Activated naive CD8-positive, alpha-beta T cell treated with anti-CD3 and anti-CD28 coated beads, Interleukin-2, amount 50 U/mL, for 16 hours (primary cell): Measurements from ENCODE around the gene MMAA.
"Not testable (repeated sequence)": the region's sequence is repeated elsewhere in the genome, so short reads cannot be mapped to it uniquely, and the experiment has no call there.

Experiments used
- DNase-seq: peaks from one replicate; pipeline ENCODE4 v3.0.0-alpha.2; 2020; ENCODE audit warnings: low read depth, low spot score

MMAA gene

GRCh38 chr4:145635117-145635516, 15.9 kb downstream of the MMAA start:
- no peak for DNase-seq

GRCh38 chr4:145635630-145636029, 16.4 kb downstream of the MMAA start:
- no peak for DNase-seq

GRCh38 chr4:145639186-145639698, 20.1 kb downstream of the MMAA start:
- no peak for DNase-seq

GRCh38 chr4:145640236-145640635, 21.1 kb downstream of the MMAA start:
- not testable (repeated sequence) for DNase-seq

GRCh38 chr4:145643295-145643694, 24.1 kb downstream of the MMAA start:
- DNase-seq: no peak

GRCh38 chr4:145644699-145645098, 25.5 kb downstream of the MMAA start:
- no peak for DNase-seq

GRCh38 chr4:145656156-145656555, 37.0 kb downstream of the MMAA start:
- no peak for DNase-seq

GRCh38 chr4:145660064-145660463, 40.9 kb downstream of the MMAA start:
- no peak for DNase-seq

GRCh38 chr4:145663194-145663593, 44.0 kb downstream of the MMAA start:
- no peak for DNase-seq

GRCh38 chr4:145665773-145666172, 46.6 kb downstream of the MMAA start:
- no peak for DNase-seq

- no peak for DNase-seq
Observed at GRCh38 chr4:145670422-145670821, 51.2 kb downstream of the MMAA start.

- no peak for DNase-seq
Observed at GRCh38 chr4:145679520-145679919, 60.3 kb downstream of the MMAA start.

GRCh38 chr4:145679991-145680455, 60.8 kb downstream of the MMAA start, which contains the start of gene C4orf51:
TSS of gene C4orf51 (plus strand) at chr4:145680146. CDS start at chr4:145680204, 58 bp downstream.
- DNase-seq: no peak

GRCh38 chr4:145680902-145681301, 61.7 kb downstream of the MMAA start:
- DNase-seq: no peak

GRCh38 chr4:145681518-145681917, 62.3 kb downstream of the MMAA start:
- DNase-seq: no peak

GRCh38 chr4:145681956-145682355, 62.8 kb downstream of the MMAA start:
- no peak for DNase-seq

GRCh38 chr4:145686991-145687390, 67.8 kb downstream of the MMAA start:
- no peak for DNase-seq

- no peak for DNase-seq
Observed at GRCh38 chr4:145690610-145691009, 71.4 kb downstream of the MMAA start.

GRCh38 chr4:145691416-145691815, 72.2 kb downstream of the MMAA start:
- not testable (repeated sequence) for DNase-seq

- no peak for DNase-seq
Observed at GRCh38 chr4:145694929-145695328, 75.7 kb downstream of the MMAA start.

- no peak for DNase-seq
Observed at GRCh38 chr4:145697332-145697731, 78.1 kb downstream of the MMAA start.

- no peak for DNase-seq
Observed at GRCh38 chr4:145698507-145698906, 79.3 kb downstream of the MMAA start.

GRCh38 chr4:145703850-145704497, 84.8 kb downstream of the MMAA start:
- no peak for DNase-seq

- no peak for DNase-seq
Observed at GRCh38 chr4:145709336-145709735, 90.2 kb downstream of the MMAA start.
